ENCODE results near the gene TLDC2.
"Not testable (repeated sequence)": the region's sequence is repeated elsewhere in the genome, so short reads cannot be mapped to it uniquely, and the experiment has no call there.

Gene TLDC2

GRCh38 chr20:36866681-36867495, 9.1 kb upstream of the TLDC2 start:
- peak; percentile 69 for DNase-seq (ENCODE audit: low spot score)

DNA sequence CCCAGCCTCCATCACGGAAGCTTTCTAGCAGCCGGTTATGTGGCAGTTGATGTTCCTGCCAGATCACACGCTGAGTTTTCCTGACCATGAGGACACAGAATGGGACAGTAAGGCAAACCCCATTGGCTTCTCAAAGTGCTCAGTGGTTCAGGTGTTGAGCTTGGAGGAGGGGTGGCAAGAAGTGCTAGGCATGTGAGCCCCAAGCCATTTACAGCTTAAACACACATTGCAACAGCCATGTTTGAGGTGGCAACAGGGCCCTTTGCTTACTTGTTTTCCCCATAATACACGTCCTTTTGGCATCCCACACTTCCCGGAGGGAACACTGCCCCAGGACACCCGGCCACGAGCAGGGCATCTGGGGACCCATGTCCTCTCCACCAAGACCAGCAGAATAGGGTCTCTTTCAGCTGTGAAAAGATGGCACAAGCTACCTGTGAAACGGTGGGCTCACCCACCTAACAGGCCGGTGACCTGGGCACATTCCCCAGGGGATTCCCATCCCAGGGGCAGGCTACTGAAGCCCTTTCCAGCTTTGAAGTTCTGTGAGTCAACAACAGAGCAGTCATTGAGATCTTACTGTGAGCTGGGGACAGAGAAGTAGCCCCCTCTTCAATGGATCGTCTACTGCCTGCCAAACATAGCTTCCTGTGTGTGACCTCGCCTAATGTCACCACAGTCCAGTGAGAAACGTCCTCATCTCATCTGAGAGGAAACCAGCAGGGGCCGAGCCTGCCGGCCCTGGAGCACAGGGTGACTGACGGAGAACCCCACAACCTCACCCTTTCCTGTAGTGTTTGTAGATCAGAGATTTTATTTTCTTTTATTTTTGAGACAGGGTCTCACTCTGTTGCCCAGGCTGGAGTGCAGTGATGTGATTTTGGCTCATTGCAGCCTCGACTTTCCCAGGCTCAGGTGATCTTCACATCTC, 4.0 kb upstream of the TLDC2 start:
- DNase-seq (ENCODE audit: low spot score), result no peak

- no peak for DNase-seq (ENCODE audit: low spot score)
Observed at GRCh38 chr20:36872852-36873251, 3.1 kb upstream of the TLDC2 start.

GRCh38 chr20:36873498-36874189, 2.3 kb upstream of the TLDC2 start:
- DNase-seq (ENCODE audit: low spot score), result no peak

DNA sequence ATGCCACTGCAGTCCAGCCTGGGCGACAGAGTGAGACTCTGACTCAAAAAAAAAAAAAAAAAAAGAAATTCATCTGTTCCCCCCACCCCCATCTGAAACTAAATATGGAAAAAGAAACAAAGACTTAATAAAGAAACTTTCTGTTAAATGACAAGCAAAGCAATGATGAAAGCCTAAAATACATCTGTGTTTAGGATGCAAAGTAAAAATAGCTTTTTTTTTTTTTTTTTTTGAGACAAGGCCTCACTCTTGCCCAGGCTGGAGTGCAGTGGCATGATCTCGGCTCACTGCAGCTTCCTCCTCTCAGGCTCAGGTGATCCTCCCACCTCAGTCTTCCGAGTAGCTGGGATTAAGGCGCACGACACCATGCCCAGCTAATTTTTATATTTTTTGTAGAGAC, 845 bp upstream of the TLDC2 start:
- DNase-seq (ENCODE audit: low spot score), result not testable (repeated sequence)

- DNase-seq (ENCODE audit: low spot score), result no peak
Observed at GRCh38 chr20:36876473-36876833, 515 bp downstream of the TLDC2 start.

GRCh38 chr20:36878941-36879340, 3.0 kb downstream of the TLDC2 start:
- DNase-seq (ENCODE audit: low spot score), result no peak

DNA sequence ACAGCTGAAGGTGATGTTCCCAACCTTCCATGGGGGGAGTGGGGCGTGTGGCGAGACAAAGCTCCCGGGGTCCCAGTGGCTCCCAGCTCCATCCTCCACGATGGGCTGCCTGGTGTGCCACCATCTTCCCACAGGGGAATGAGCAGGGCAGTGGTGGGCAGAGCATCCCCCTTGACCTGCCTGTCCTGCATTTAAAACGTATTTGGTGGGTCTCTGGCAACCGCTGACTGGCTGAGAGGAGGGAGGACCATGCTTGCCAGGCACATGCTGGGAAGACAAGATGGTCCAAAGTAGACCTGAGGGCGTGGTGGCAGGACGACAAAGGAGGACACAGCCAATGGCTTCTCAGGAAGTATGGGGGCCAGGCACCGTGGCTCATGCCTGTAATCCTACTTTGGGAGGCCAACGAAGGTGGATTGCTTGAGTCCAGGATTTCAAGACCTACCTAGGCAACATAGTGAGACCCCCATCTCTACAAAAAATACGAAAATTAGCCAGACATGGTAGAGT, 4.9 kb downstream of the TLDC2 start:
- DNase-seq (ENCODE audit: low spot score), result no peak

- DNase-seq (ENCODE audit: low spot score), result no peak
Observed at GRCh38 chr20:36881331-36881730, 5.4 kb downstream of the TLDC2 start.

DNA sequence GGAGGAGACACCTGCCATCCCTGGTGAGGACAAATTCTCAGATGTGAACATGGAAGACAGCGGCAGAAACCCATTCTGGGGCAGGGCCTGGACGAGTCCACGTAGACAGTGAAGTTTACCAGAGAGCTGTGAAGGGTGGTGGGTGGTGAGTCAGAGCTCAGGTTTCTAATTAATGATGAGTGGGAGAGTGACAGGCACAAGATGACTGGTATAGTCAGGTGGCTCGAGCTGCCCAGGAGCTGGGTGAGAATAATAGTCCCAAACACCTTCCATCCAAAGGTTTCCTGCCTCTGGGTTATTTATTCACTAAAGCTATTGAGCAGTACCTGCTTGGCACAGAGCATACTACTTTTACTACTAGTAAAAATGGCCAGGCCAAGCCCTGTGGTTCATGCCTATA, 6.0 kb downstream of the TLDC2 start:
- no peak for DNase-seq (ENCODE audit: low spot score)

DNA sequence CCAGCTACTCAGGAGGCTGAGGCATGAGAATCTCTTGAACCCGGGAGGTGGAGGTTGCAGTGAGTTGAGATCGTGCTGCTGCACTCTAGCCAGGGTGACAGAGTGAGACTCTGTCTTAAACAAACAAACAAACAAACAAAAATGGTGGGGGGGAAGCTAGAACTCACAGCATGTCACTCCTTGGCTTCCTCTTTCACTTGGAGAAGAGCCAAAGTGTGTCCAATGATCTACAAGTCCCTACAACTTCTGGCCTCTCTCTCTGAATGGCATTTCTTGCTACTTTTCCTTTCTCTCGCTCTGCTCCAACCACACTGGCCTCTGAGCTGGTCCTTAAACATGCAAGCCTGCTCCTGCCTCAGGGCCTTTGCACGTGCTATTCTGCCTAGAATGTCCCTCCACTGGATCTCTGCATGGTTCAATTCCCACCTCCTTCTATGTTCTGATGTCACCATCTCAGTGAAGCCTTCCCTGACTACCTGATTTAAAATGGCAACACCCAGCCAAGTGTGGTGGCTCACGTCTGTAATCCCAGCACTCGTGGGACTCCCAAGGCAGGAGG, 8.1 kb downstream of the TLDC2 start:
- no peak for DNase-seq (ENCODE audit: low spot score)

GRCh38 chr20:36885356-36885755, 9.4 kb downstream of the TLDC2 start:
- no peak for DNase-seq (ENCODE audit: low spot score)

DNA sequence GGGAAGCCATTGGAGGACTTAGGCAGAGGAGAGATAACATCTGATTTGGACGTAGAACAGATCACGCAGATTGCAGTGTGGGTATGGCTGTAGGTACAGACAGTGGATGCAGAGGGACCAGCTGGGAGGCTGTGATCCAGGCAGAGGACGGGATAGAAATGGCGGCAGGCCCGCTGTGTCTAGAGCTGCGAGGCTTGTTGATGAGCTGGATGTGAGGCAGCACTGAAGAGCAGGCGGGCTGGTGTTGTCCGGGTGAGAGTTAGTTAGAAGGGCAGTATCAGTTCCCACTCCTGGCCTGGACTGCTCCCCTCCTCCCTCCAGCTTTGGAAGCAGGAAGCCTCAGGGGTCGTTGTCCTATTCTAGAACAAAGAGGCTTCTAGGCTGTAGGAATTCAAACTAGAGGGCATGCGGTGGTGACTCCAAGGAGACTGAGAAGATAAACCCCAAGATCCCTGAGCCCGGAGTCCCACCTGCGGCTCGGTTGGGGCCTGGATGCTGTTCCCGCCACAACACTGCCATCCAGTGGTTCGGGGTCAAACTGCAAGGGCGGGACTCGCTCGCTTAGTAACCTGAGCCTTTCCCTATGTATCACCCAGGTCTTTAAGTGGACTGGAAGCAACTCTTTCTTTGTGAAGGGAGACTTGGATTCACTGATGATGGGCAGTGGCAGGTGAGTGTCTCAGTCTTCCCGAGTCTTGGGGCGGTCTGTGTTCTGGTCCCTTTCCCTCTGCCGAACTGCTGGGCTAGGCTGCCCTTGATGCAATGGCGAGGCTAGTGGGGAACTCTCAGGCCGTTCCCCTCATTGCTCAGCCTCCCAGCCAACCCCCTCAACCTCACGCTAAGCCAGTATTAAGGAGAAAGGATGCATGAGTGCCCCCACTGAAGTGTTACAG, 11.2 kb downstream of the TLDC2 start:
- DNase-seq (ENCODE audit: low spot score), result peak; percentile 87

GRCh38 chr20:36887752-36888090, 11.8 kb downstream of the TLDC2 start:
- DNase-seq (ENCODE audit: low spot score), result no peak

- DNase-seq (ENCODE audit: low spot score), result no peak
Observed at GRCh38 chr20:36888880-36889516, 13.1 kb downstream of the TLDC2 start.

DNA sequence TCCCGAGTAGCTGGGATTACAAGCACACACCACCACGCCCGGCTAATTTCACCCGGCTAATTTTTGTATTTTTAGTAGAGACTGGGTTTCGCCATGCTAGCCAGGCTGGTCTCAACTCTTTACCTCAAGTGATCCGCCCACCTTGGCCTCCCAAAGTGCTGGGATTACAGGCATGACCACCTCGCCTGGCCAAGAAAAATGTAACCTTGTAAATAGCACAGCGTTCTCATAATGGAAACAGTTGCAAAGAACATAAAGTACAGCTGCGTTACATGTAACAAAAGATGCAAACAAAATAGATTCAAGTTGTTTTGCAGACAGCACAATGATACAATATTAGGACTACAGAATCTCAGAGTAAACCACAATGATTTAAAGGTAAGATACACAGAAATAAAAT, 14.6 kb downstream of the TLDC2 start:
- no peak for DNase-seq (ENCODE audit: low spot score)

GRCh38 chr20:36891211-36891610, 15.3 kb downstream of the TLDC2 start:
- DNase-seq (ENCODE audit: low spot score), result no peak

GRCh38 chr20:36893801-36894200, 17.9 kb downstream of the TLDC2 start:
- DNase-seq (ENCODE audit: low spot score), result no peak

DNA sequence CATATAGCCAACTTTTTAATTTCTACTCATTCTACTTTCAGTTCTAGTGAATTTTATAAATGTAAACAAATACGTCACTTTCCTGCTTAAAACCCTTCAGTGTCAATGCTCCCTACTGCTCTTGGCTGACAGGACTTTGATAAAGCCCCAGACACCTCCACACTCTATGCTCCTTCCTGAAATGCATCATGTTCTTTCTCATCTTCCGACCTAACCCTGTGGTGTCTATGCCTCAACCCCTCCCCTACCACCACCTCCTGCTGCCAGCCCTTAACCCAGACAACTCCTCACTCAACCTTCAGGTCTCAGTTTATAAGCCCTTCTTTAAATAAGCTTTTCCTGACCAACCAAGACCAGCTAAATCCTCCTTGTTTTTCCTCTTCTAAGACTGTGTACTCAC, 19.1 kb downstream of the TLDC2 start:
- no peak for DNase-seq (ENCODE audit: low spot score)

DNA sequence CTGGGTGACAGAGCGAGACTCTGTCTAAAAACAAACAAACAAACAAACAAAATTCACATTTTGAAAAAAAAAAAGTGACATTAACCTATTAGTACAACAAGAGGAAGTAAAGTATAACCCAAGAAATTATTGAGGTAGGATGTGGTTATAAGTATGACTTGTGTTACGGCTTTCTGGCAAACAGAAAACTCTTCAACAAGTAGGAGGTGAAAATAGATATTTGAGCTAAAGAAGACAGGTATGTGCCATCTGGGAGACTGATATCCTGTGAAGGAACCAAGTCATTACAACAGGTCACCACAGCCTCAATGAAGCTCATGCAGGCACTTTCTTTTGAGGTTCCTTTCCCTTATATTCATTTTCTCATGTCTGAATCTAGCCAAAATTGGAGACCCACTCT, 28.8 kb downstream of the TLDC2 start:
- no peak for DNase-seq (ENCODE audit: low spot score)

GRCh38 chr20:36905566-36905965, 29.6 kb downstream of the TLDC2 start:
- not testable (repeated sequence) for DNase-seq (ENCODE audit: low spot score)

Measured in AG08396 (cell line).